ENCODE data around the gene CCR7.
"Not testable (repeated sequence)": the region's sequence is repeated elsewhere in the genome, so short reads cannot be mapped to it uniquely, and the experiment has no call there.

CCR7 gene

GRCh38 chr17:40596261-40596919 is 31.1 kb upstream of the CCR7 start:
- no peak for FAIRE-seq

DNA sequence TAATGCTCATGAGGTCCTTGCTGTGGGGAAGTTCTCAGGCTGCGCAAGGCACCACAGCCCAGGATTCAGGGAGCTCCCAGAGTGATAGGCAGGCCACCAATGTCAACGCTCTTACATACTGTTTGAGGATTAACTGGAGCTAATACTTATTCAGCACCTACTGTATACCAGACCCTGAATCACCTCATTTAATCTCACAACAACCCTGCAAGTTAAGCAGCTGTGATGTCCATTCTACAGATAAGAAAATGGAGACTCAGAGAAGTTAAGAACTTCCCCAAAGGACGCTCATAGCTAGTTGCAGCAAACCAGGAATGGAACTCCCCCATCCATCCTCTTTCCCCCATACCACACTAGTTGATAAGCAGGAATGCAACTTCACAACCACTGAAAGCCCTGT is 25.5 kb upstream of the CCR7 start:
- FAIRE-seq: no peak

GRCh38 chr17:40588552-40588951 is 23.3 kb upstream of the CCR7 start:
- FAIRE-seq: no peak

DNA sequence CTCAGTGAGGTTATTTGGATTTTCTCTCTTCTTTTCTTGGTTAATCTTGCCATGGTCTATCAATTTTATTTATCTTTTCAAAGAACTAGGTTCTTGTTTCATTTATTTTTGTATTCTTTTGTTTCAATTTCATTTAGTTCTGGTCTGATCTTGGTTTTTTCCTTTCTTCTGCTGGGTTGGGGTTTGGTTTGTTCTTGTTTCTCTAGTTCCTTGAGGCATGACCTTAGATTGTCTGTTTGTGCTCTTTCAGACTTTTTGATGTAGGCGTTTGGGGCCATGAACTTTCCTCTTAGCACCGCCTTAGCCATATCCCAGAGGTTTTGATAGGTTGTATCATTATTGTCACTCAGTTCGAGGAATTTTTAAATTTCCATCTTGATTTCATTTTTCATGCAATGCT is 21.0 kb upstream of the CCR7 start:
- not testable (repeated sequence) for FAIRE-seq

DNA sequence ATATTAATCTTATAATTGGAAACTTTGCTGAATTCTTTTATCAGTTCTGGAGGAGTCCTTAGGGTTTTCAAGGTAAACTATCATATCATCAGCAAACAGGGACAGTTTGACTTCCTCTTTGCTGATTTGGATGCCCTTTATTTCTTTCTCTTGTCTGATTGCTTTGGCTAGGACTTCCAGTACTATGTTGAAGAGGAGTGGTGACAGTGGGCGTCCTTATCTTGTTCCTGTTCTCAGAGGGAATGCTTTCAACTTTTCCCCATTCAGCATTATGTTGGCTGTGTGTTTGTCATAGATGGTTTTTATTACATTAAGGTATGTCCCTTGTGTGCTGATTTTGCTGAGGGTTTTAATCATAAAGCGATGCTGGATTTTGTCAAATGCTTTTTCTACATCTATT is 19.7 kb upstream of the CCR7 start:
- not testable (repeated sequence) for FAIRE-seq

DNA sequence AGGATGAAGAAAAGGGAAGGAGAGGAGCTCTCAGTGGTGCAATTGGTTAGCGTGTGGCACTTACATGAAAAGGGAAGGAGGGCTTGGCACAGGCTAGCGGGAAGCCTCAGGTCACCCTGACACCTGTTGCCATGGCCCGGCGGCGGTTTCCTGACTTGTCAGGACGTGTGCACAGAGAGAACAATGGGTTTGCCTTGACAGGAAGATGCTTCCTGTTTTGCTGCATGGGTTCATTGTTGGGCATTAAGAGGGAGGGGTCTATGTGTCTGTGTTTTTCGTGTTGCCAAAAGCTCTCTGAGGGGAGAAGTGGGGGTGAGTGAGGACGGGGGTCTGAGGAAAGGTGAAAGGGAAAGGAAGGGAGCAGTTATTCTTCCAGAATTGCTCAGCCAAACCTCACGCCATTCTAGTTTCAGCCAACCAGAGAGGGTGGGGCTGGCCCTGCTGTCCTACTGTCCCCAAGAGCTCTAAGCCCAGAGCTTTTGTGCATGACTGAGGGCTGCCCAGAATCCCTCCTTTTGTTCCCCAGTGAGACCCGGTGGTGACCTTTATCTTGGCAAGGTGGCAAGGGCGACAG is 17.1 kb upstream of the CCR7 start:
- no peak for FAIRE-seq

DNA sequence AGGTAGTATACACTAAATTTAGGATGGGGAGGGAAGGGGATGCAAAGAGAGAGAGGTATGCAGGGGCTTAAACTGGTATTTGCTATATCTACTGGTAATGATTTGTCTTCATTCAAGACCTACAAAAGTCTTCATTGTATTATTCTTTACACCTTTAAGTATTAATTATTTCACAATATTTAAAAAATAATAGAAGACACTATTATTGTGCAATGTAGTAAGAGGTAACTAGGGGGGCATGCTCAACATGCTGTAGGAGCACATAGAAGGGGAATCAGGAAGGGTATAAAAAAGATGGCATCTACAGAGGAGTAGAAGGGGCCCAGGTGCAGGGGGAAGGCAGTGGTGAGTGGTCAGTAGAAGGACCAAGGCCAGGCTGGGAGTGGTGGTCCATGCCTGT is 14.9 kb upstream of the CCR7 start:
- no peak for FAIRE-seq

GRCh38 chr17:40579471-40579870 is 14.2 kb upstream of the CCR7 start:
- FAIRE-seq: no peak

- FAIRE-seq: no peak
Measured at GRCh38 chr17:40577611-40578065, 12.4 kb upstream of the CCR7 start.

DNA sequence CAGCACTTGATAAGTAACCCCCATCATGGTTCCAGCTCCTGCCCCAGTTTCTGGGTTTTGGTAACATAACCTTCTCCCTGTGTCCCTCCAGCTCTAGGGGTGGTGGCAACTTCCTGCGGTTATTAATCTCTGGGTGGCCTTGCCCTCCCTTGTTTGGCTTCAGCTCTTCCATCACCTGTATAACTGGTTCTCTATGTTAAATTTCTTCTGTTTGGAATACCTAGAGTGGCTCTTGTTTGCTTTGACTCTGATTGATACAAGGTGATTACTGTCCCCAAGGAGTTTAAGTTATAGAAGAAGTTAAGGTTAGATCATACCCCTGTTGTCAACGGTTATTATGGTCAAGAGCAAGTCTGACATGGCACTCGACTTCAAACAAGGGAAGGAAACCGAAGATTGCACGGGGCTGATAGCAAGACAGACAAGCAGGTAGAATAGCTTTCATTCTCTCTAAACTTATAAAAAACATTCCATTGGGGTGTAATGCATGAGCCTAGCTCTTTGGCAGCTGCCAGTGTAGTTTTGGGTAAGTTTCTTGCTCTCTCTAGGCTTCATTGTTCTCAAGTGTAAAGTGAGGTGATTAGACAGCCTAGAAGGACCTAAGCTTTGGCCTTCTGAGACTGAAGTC is 11.0 kb upstream of the CCR7 start:
- no peak for FAIRE-seq

DNA sequence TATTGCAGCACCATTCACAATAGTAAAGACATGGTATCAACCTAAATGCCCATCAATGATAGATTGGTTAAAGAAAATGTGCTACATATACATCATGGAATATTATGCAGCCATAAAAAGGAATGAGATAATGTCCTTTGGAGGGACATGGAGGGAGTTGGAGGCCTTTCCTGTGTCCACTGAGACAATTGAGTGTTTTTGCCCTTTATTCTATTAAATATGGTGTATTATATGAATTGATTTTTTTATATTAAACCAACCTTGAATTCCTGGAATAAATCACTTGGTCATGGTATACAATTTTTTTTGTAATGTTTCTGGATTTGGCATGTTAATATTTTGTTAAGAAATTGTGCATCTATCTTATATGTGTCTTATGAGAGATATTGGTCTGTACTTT is 9.0 kb upstream of the CCR7 start:
- FAIRE-seq: no peak

GRCh38 chr17:40572245-40572993 is 7.1 kb upstream of the CCR7 start:
- FAIRE-seq: not testable (repeated sequence)

DNA sequence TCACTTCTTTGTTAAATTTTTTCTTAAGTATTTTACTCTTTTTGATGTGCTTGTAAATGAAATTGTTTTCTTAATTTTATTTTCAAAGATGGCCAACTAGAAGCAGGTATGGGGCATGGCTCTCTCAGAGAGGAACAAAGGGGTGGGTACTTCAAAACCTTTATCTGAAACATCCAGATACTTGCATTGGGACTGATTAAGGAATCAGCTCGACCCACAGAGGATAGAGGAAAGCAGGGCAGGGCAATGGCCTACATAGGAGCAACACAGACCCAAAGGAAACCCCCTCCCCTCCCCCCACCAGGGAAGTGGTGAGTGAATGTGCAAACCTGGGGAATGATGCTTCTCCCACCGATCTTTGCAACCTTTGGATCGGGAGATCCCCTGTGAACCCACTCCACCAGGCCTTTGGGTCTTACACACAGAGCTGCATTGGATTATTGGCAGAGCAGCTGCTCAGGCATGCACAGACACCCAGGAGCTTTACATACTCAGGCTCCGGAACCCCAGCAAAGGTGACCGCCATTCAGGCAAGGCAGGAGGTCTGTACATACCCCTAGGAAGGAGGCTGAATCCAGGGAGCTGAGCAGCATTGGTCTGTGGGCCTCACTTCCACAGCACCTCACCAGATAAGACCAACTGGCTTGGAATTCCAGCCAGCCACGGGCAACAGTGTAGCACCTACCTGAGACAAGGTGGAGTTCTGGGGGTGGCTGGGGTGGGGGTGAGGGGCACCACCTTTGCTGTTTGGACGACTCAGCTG is 3.0 kb upstream of the CCR7 start:
- no peak for FAIRE-seq

GRCh38 chr17:40567377-40567776 is 2.1 kb upstream of the CCR7 start:
- no peak for FAIRE-seq

DNA sequence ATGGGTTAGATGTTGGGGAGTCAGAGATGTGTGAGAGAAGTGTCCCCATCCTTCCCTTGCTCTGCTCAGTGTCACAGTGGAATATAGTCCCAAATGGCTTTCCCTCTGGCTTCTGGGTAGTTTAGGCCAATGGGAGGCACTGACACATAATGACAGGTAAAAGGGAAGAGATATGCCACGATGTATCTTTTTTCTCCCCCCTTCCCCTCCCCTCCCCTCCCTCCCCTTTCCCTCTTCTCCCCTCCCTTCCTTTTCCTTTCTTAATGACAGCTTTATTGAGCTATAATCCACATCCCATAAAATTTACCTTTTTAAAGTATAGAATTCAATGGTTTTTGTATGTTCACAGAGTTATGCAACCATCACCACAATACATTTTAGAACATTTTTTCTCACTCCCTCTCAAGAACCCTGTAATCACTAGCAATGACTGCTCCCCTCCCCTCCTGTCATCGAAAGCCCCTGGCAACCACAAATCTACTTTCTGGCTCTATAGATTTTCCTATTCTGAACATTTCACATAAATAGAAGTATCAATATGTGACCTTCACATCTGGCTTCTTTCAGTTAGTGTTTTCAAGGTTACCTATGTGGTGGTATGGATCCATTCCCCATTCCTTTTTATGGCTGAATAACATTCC is 617 bp upstream of the CCR7 start:
- FAIRE-seq: no peak

DNA sequence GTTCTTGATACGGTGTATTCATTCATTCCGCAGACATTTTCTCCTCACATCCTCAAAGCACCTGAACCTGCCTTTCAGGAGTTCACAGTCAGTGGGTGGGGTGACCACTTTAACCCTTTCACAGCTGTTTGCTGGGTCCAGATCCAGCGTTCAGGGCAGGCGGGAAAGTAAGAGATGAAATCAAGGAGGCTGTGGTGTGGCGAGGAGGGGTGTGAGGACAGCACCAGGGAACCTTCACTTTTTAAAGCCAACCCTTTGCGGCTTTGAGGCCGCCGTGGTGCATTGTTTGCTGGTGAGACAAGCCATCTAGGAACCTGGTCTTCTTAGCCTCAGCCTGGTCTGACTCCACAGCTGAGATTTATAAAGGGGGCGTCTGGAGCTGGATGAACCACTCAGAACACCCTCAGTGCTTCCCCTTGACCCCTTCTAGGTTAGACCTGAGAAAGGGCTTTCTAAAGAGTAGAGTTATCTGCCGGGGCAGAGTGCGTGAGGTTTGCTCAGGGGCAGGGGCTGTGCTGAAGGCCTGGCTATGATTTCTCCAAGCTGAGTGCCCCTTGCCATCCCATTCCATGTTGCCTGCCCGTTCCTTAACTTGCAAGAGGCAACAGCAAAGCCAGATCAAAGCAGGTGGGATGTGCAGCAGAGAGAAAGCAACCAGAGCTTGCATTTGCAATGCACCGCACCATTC is 933 bp downstream of the CCR7 start:
- FAIRE-seq: no peak

- FAIRE-seq: no peak
Measured at GRCh38 chr17:40563220-40564052, 1.8 kb downstream of the CCR7 start.

DNA sequence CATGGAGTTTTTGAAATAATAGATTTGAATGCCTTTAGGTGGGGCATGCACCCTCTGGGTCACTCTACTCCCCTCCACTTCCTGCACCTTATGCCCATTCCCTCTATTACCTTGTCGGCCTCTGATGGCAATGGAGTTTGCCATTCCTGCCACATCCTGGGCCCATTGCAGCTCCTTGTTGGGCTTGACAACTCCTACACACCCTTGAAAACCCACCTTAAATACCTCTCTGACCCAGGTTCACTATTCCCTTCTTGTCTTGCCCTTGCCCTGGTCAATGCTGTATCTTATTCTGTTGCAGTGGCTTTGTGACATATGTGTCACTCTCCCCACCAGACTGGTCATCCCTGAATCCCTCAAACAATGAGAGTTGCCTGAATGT is 2.4 kb downstream of the CCR7 start:
- FAIRE-seq: no peak

GRCh38 chr17:40561871-40562611 is 3.2 kb downstream of the CCR7 start:
- no peak for FAIRE-seq

DNA sequence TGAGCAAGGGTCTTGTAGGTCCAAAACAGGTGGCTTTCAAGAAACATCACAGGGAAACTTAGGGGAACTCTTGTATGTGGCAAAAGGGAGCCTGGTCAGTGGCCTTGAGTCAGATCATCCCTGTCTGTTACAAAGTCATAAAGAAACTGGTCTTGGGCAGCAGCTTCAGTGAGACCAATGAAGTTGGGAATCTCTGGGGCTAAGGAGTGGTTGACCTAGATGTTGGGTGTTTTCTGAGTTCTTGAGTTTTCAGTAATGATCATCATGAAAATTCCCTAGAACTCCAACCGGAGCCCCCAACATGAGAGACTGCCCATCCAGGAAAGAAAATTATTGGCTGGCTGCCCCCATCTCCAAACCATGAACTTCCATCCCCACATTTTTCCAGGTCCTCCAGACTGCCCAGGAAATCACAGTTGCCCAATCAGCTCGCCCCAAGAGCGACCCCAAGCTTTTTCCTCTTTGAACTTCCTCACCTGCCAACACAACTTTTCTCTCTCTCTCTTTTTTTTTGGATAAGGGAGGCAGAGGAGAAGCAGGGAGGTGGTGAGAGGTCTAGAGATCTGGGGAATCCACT is 3.9 kb downstream of the CCR7 start:
- no peak for FAIRE-seq
